GM12872 (cell line): ENCODE data around the gene KBTBD12.

Source experiments
- TF ChIP-seq, protein P1 (sequence below): IDR thresholded peaks from 3 replicates; pipeline ENCODE4 v1.5.1; 2011; ENCODE audit warnings: low read depth, mild to moderate bottlenecking, low read length, moderate library complexity; ENCODE audit not compliant: insufficient read depth

KBTBD12 gene

DNA sequence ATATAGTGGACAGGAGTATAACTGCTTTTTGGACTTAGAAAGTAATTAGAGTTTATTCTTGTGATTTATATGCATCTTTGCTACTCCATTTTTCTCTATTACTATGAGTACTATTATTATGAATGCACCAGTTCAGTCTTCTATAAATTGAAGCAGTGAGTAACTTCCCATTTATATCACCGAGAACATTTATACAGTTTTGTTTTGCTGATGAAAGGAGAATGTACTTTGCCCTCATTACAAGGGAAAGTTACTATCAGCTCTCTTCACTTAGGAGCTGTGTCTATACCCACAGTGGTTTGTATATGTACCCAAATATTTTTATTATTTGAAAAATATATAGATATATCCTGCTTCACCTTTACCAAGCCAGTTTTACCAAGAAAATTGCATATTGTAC is 5.7 kb downstream of the KBTBD12 start:
- TF ChIP-seq, protein P1, sequence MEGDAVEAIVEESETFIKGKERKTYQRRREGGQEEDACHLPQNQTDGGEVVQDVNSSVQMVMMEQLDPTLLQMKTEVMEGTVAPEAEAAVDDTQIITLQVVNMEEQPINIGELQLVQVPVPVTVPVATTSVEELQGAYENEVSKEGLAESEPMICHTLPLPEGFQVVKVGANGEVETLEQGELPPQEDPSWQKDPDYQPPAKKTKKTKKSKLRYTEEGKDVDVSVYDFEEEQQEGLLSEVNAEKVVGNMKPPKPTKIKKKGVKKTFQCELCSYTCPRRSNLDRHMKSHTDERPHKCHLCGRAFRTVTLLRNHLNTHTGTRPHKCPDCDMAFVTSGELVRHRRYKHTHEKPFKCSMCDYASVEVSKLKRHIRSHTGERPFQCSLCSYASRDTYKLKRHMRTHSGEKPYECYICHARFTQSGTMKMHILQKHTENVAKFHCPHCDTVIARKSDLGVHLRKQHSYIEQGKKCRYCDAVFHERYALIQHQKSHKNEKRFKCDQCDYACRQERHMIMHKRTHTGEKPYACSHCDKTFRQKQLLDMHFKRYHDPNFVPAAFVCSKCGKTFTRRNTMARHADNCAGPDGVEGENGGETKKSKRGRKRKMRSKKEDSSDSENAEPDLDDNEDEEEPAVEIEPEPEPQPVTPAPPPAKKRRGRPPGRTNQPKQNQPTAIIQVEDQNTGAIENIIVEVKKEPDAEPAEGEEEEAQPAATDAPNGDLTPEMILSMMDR, result no peak

DNA sequence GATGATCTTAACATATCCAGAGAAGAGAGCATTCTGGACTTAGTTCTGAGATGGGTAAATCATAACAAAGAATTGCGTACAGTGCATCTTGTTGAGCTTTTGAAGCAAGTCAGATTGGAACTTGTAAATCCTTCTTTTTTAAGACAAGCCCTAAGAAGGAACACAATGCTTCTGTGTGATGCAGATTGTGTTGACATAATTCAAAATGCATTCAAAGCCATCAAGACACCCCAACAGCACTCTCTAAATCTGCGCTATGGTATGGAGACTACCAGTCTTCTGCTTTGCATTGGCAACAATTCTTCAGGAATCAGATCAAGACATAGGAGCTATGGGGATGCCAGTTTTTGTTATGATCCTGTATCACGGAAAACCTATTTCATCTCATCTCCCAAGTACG is 8.6 kb downstream of the KBTBD12 start:
- TF ChIP-seq, protein P1, result no peak

DNA sequence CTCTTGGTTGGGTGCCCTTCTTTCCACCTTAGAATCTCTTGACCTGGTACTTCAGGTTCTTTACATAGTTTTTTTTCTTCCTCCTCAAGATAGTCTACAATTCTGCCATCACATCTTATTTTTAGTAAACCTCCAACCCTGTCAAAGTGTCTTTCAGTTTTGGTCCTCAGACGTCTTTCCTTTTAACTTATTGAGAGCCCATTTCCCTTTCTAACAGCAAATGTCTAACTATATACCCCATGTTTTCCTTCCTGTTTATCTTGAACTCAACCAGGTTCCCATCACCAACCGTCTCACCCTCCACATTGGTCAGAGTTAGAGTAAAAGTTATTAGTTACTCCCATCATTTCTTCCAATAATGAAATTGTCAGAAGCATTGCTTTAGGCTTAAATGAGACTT is 10.4 kb downstream of the KBTBD12 start:
- TF ChIP-seq, protein P1, result no peak

GRCh38 chr3:127927829-127928604 is 13.0 kb downstream of the KBTBD12 start:
- TF ChIP-seq, protein P1, result no peak

DNA sequence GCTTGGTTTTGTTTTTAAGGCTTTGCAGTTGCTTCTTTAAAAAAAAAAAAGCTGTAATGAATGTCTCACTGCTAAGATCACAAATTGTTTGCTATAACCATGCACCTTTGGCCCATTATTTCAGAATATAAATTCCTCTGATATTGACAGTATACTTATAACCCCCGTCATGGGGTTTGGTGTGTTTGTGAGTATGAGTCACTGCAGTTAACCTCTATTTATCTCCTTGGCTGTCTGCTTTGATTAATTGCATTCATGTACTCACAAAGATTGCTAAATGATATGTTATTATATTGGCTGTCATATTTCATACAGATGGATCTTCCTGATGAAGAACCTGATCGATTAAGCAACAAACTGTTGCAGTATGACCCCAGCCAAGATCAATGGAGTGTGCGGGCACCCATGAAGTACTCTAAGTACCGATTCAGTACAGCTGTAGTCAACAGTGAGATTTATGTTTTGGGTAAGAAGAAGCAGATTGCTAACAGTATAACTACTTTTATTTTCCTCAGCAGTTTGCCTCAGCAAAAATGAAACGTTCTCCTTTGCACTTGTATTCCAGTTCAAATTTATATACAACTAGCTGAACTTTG is 14.9 kb downstream of the KBTBD12 start:
- TF ChIP-seq, protein P1, result no peak

DNA sequence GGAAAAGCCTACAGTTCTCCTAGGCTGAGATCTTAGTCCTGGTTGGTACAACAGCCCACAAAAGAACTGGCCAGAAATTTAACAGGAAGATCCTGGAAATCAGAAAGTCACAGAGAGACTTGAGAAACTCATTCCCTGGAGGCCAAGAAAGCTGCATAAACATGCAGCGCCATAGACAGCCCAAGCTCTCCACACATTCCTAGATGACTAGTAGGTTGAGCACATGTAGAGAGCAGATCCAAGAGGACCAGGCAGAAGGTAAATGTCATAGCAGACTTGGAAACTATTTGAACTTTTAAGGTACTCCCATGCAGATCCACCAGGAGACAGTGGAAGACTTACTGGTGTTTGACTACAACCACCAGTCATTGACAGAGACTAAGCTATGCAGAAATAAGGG is 18.4 kb downstream of the KBTBD12 start:
- TF ChIP-seq, protein P1, result no peak

DNA sequence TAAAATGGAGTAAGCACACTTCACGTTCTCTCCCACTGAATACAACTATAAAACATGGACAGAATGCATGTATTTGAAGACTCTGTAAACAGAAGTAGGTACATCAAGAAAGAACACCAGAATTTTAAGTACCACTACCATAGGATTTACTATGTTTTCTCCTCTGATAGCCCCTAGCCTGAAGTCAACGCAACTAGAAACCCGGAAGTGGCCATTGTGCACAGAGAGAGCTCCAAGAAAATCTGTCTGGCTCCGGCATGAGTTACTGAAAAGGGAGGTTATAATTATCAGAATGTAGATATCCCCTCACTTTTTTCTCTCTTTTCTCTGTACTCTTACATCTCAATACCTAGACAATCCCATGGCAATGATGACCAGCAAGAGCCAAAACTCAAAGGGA is 23.8 kb downstream of the KBTBD12 start:
- TF ChIP-seq, protein P1, result no peak
